Panc1 (cell line): ENCODE results near the gene PDE4B.

Source experiments
- TCF7L2 ChIP-seq: IDR thresholded peaks from 2 replicates; pipeline ENCODE4 v1.6.1; 2011; ENCODE audit warnings: mild to moderate bottlenecking, low read depth, low read length, inconsistent platforms
- TF ChIP-seq, protein P1 (sequence below): fragments of 450-650 bp; IDR thresholded peaks from 2 replicates; pipeline ENCODE4 v1.5.1; 2017; ENCODE audit warnings: mild to moderate bottlenecking

DNA sequence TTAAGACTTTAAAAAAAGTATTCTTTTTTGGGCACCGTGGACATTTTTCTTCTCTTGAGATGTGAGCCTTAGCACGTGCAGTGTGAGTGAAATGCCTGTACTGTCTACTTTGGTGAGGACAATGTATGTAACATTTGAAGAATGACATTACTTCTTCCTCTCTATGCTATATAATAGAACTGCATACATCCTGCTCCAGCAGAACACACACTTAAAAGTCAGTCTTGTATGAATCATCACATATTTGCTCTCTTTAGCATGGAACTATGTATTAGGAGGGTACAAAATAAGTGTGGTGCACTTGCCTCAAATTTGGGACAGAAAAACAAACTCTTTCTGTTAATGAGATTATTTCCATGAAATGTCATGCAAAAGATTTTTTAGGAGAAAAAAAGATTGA lies 382.9 kb downstream of the PDE4B start:
- no peak for TF ChIP-seq TCF7L2
- TF ChIP-seq, protein P1, sequence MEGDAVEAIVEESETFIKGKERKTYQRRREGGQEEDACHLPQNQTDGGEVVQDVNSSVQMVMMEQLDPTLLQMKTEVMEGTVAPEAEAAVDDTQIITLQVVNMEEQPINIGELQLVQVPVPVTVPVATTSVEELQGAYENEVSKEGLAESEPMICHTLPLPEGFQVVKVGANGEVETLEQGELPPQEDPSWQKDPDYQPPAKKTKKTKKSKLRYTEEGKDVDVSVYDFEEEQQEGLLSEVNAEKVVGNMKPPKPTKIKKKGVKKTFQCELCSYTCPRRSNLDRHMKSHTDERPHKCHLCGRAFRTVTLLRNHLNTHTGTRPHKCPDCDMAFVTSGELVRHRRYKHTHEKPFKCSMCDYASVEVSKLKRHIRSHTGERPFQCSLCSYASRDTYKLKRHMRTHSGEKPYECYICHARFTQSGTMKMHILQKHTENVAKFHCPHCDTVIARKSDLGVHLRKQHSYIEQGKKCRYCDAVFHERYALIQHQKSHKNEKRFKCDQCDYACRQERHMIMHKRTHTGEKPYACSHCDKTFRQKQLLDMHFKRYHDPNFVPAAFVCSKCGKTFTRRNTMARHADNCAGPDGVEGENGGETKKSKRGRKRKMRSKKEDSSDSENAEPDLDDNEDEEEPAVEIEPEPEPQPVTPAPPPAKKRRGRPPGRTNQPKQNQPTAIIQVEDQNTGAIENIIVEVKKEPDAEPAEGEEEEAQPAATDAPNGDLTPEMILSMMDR = no peak
